GM23248 (cell line): ENCODE results near the gene S100A13.

Experiments
- EZH2 ChIP-seq: fragments of 200-600 bp; sonication (generic); IDR thresholded peaks from 2 replicates; pipeline ENCODE4 v1.6.1; 2018; ENCODE audit warnings: antibody characterized with exemption, mild to moderate bottlenecking; ENCODE audit not compliant: insufficient read depth, poor library complexity, severe bottlenecking
- EZH2phosphoT487 ChIP-seq: fragments of 200-600 bp; sonication (generic); IDR thresholded peaks from 2 replicates; pipeline ENCODE4 v1.6.1; 2018; ENCODE audit warnings: antibody characterized with exemption, moderate library complexity, mild to moderate bottlenecking, low read depth; ENCODE audit not compliant: insufficient read depth

DNA sequence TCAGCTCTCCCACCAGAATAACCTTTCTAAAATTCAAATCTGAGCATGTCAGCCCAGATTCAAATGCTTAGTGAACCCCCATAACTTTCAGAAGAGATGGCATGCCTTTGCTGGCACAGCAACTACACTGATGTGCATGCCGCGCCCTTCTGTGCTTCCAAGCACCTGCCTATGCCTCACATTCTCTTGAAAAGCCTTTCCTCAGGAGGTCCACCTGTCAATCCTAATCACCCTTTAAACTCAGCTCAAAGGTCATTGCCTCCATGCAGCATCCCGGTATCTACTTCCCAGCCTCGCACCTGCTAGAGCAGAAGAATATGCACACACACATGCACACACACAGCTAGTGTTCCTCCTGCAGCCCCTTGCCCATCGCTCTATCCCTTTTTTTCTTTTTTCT is 56.4 kb downstream of the S100A13 start:
- TF ChIP-seq EZH2phosphoT487 (no peak), EZH2 (no peak)
